Erythroblast (primary cell): Measurements from ENCODE around the gene AIG1.

Experiments used
- DNase-seq, 2 experiments: peaks; one replicate each; lab custom pipeline; 2025; lab: John Stamatoyannopoulos, UW
- GATA1 ChIP-seq: IDR thresholded peaks from 2 replicates; pipeline ENCODE4 v1.6.1; 2011; ENCODE audit warnings: low read depth, mild to moderate bottlenecking, control low read depth, low read length, moderate library complexity
- POLR2A ChIP-seq: IDR thresholded peaks from 2 replicates; pipeline ENCODE4 v1.6.1; 2011; ENCODE audit warnings: mild to moderate bottlenecking, low read length

AIG1 gene

GRCh38 chr6:143093290-143093689 is 32.6 kb downstream of the AIG1 start:
- no peak for DNase-seq

GRCh38 chr6:143096403-143096802 is 35.7 kb downstream of the AIG1 start:
- no peak for DNase-seq
- TF ChIP-seq POLR2A: no peak
- no peak for TF ChIP-seq GATA1

More at GRCh38 chr6:143093290-143093689, 32.6 kb downstream of the AIG1 start:
- TF ChIP-seq GATA1 (no peak), POLR2A (no peak)

GRCh38 chr6:143097224-143097795 is 36.6 kb downstream of the AIG1 start:
- TF ChIP-seq POLR2A (no peak), GATA1 (no peak)
- DNase-seq: no peak

GRCh38 chr6:143098054-143098671 is 37.5 kb downstream of the AIG1 start:
- no peak for TF ChIP-seq POLR2A
- no peak for TF ChIP-seq GATA1
- DNase-seq: no peak

- TF ChIP-seq GATA1 (no peak), POLR2A (no peak)
- DNase-seq: no peak
Observed at GRCh38 chr6:143099647-143100046, 39.0 kb downstream of the AIG1 start.

GRCh38 chr6:143100429-143100828 is 39.7 kb downstream of the AIG1 start:
- DNase-seq: no peak
- TF ChIP-seq POLR2A: no peak
- TF ChIP-seq GATA1: no peak

GRCh38 chr6:143103916-143104315 is 43.2 kb downstream of the AIG1 start:
- no peak for DNase-seq
- no peak for TF ChIP-seq POLR2A
- TF ChIP-seq GATA1: no peak

GRCh38 chr6:143107440-143107839 is 46.8 kb downstream of the AIG1 start:
- TF ChIP-seq POLR2A: no peak
- no peak for TF ChIP-seq GATA1
- DNase-seq: no peak

- no peak for TF ChIP-seq POLR2A
- TF ChIP-seq GATA1: no peak
- DNase-seq: no peak
Observed at GRCh38 chr6:143107911-143108761, 47.4 kb downstream of the AIG1 start.

- DNase-seq: no peak
- TF ChIP-seq POLR2A: no peak
- no peak for TF ChIP-seq GATA1
Observed at GRCh38 chr6:143109196-143109595, 48.5 kb downstream of the AIG1 start.

GRCh38 chr6:143110572-143110971 is 49.9 kb downstream of the AIG1 start:
- no peak for DNase-seq
- TF ChIP-seq POLR2A (no peak), GATA1 (no peak)

- DNase-seq: no peak
- no peak for TF ChIP-seq POLR2A
- no peak for TF ChIP-seq GATA1
Observed at GRCh38 chr6:143110996-143111395, 50.3 kb downstream of the AIG1 start.

- TF ChIP-seq POLR2A (no peak), GATA1 (no peak)
- DNase-seq: no peak
Observed at GRCh38 chr6:143111443-143111842, 50.8 kb downstream of the AIG1 start.

GRCh38 chr6:143112084-143112768 is 51.5 kb downstream of the AIG1 start:
- TF ChIP-seq POLR2A (no peak), GATA1 (no peak)
- DNase-seq: no peak
